H1 (cell line): ENCODE results near the gene NAV3. TPM values are rescaled to one million over a fixed set of nuclear protein-coding genes. Genes with fewer than 3 reads are reported as not detected.

Experiments used
- CTCF ChIA-PET: fragments of 300-600 bp; sonication (Branson Sonifier 250); formaldehyde crosslinking; loops from one replicate; lab custom pipeline; 2021; ENCODE audit not compliant: partially characterized antibody; lab: Charles Lee
- POLR2A ChIA-PET: fragments of 300-600 bp; sonication (Branson Sonifier 250); formaldehyde crosslinking; loops from one replicate; lab custom pipeline; 2021; ENCODE audit warnings: inconsistent platforms; ENCODE audit not compliant: partially characterized antibody; lab: Charles Lee
- DNase-seq, 2 experiments: peaks; one replicate each; pipeline versions ENCODE4 v3.0.0 to v3.0.0-alpha.2; 2010 to 2022; ENCODE audit warnings: low spot score in 2 of 2, low read depth in 1 of 2, mixed read lengths in 1 of 2
- FAIRE-seq: peaks from 2 replicates; lab custom pipeline; 2011; peaks lifted over from hg19 to GRCh38; lab: Jason Lieb, UNC
- H2AFZ ChIP-seq: 2 replicates; pipeline ENCODE4 v1.8.1; 2012; ENCODE audit warnings: low read length, inconsistent platforms
- H2AK5ac ChIP-seq: 2 replicates; pipeline ENCODE4 v1.6.1; 2013; ENCODE audit warnings: low read depth, low read length
- H2BK120ac ChIP-seq: replicated peaks from 2 replicates; pipeline ENCODE3; 2013; ENCODE audit warnings: low read depth, low read length, inconsistent platforms
- H2BK12ac ChIP-seq: 2 replicates; pipeline ENCODE4 v1.6.1; 2013; ENCODE audit warnings: low read depth, low read length
- H2BK15ac ChIP-seq: 2 replicates; pipeline ENCODE4 v1.6.1; 2013; ENCODE audit warnings: low read length
- H2BK20ac ChIP-seq: 2 replicates; pipeline ENCODE4 v1.6.1; 2013; ENCODE audit warnings: low read length
- H2BK5ac ChIP-seq: 2 replicates; pipeline ENCODE4 v1.6.1; 2013; ENCODE audit warnings: low read depth, low read length
- H3K14ac ChIP-seq: 2 replicates; pipeline ENCODE4 v1.6.1; 2013; ENCODE audit warnings: inconsistent platforms; ENCODE audit not compliant: insufficient read length
- H3K18ac ChIP-seq: 2 replicates; pipeline ENCODE4 v1.6.1; 2013; ENCODE audit warnings: low read length; ENCODE audit errors: extremely low read depth
- H3K23ac ChIP-seq: 2 replicates; pipeline ENCODE4 v1.6.1; 2013; ENCODE audit warnings: inconsistent platforms; ENCODE audit not compliant: insufficient read length
- H3K23me2 ChIP-seq: 2 replicates; pipeline ENCODE4 v1.6.1; 2013; ENCODE audit warnings: low read depth, low read length
- H3K27ac ChIP-seq: 2 replicates; pipeline ENCODE4 v1.6.1; 2011; ENCODE audit warnings: low read depth, low read length, inconsistent platforms
- H3K27me3 ChIP-seq, 4 experiments: replicated peaks in 1 of 4; 1 replicate in 1 of 4; 2 replicates in 3 of 4; pipeline versions ENCODE4 v1.6.1 to v1.8.1; 2011 to 2013; ENCODE audit warnings: low read length in 3 of 4, mild to moderate bottlenecking in 3 of 4, inconsistent platforms in 2 of 4, mixed read lengths in 2 of 4, moderate library complexity in 1 of 4; ENCODE audit not compliant: control insufficient read depth in 3 of 4, insufficient read depth in 3 of 4; ENCODE audit errors: extremely low read depth in 1 of 4
- H3K36me3 ChIP-seq, 4 experiments: 2 replicates each; pipeline versions ENCODE4 v1.6.1 to v1.8.1; 2011 to 2013; ENCODE audit warnings: mild to moderate bottlenecking in 4 of 4, low read length in 3 of 4, moderate library complexity in 2 of 4, control low read depth in 1 of 4, inconsistent platforms in 1 of 4; ENCODE audit not compliant: insufficient read depth in 4 of 4, control insufficient read depth in 2 of 4
- H3K4ac ChIP-seq: replicated peaks from 2 replicates; pipeline ENCODE3; 2013; ENCODE audit warnings: low read length, low read depth, mixed read lengths, inconsistent platforms; ENCODE audit not compliant: insufficient read length
- H3K4me1 ChIP-seq, 4 experiments: replicated peaks in 1 of 4; 1 replicate in 1 of 4; 2 replicates in 3 of 4; pipeline versions ENCODE4 v1.6.1 to v1.8.1; 2011 to 2013; ENCODE audit warnings: low read length in 3 of 4, inconsistent platforms in 2 of 4, mixed read lengths in 1 of 4; ENCODE audit not compliant: insufficient read depth in 4 of 4, control insufficient read depth in 3 of 4
- H3K4me2 ChIP-seq, 2 experiments: 2 replicates each; pipeline versions ENCODE4 v1.6.1 to v1.8.1; 2011 to 2013; ENCODE audit warnings: low read depth in 2 of 2, low read length in 2 of 2, control low read depth in 1 of 2, inconsistent platforms in 1 of 2, mild to moderate bottlenecking in 1 of 2; ENCODE audit not compliant: insufficient read depth in 1 of 2
- H3K4me3 ChIP-seq, 4 experiments: fragments of 200-600, 300-600 bp in 1 of 4; sonication (generic), shearing (Covaris generic), sonication (Bioruptor Twin) in 1 of 4; 2 replicates each; pipeline versions ENCODE4 v1.5.1 to v1.8.1; 2011 to 2016; ENCODE audit warnings: low read length in 4 of 4, low read depth in 3 of 4, control low read depth in 2 of 4, inconsistent platforms in 2 of 4, mild to moderate bottlenecking in 2 of 4, mixed read lengths in 1 of 4, moderate library complexity in 1 of 4; ENCODE audit not compliant: insufficient read depth in 2 of 4; ENCODE audit errors: extremely low read depth in 1 of 4
- H3K56ac ChIP-seq: replicated peaks from 2 replicates; pipeline ENCODE3; 2013; ENCODE audit warnings: low read depth, mild to moderate bottlenecking, mixed read lengths, low read length, inconsistent platforms; ENCODE audit not compliant: insufficient read length
- H3K79me1 ChIP-seq: 2 replicates; pipeline ENCODE4 v1.6.1; 2013; ENCODE audit warnings: low read depth, low read length, control low read depth
- H3K79me2 ChIP-seq, 2 experiments: 2 replicates each; pipeline versions ENCODE4 v1.6.1 to v1.8.1; 2012 to 2013; ENCODE audit warnings: low read length in 2 of 2, mild to moderate bottlenecking in 2 of 2, inconsistent platforms in 1 of 2; ENCODE audit not compliant: insufficient read depth in 2 of 2, control insufficient read depth in 1 of 2
- H3K9ac ChIP-seq, 4 experiments: replicated peaks in 1 of 4; 1 replicate in 1 of 4; 2 replicates in 3 of 4; pipeline versions ENCODE4 v1.6.1 to v1.8.1; 2011 to 2013; ENCODE audit warnings: low read depth in 3 of 4, low read length in 3 of 4, control low read depth in 2 of 4, mild to moderate bottlenecking in 2 of 4, moderate library complexity in 2 of 4, inconsistent platforms in 1 of 4; ENCODE audit errors: extremely low read depth in 1 of 4
- H3K9me3 ChIP-seq, 2 experiments: 2 replicates each; pipeline versions ENCODE4 v1.6.1 to v1.8.1; 2012 to 2013; ENCODE audit warnings: mild to moderate bottlenecking in 2 of 2, moderate library complexity in 2 of 2, control low read depth in 1 of 2, inconsistent platforms in 1 of 2, low read depth in 1 of 2, low read length in 1 of 2, mixed read lengths in 1 of 2; ENCODE audit not compliant: insufficient read depth in 2 of 2
- H4K20me1 ChIP-seq, 2 experiments: replicated peaks in 1 of 2; 2 replicates each; pipeline versions ENCODE3 to v1.8.1; 2011 to 2013; ENCODE audit warnings: inconsistent platforms in 2 of 2, low read length in 2 of 2, mild to moderate bottlenecking in 1 of 2; ENCODE audit not compliant: insufficient read depth in 2 of 2, control insufficient read depth in 1 of 2
- H4K5ac ChIP-seq: 2 replicates; pipeline ENCODE4 v1.6.1; 2013; ENCODE audit warnings: low read length, low read depth, mixed read lengths, inconsistent platforms; ENCODE audit not compliant: insufficient read length
- H4K8ac ChIP-seq: 2 replicates; pipeline ENCODE4 v1.8.0; 2013; ENCODE audit warnings: mild to moderate bottlenecking, moderate library complexity, low read length, inconsistent platforms; ENCODE audit not compliant: insufficient read depth; ENCODE audit errors: extremely low read depth
- H4K91ac ChIP-seq: replicated peaks from 2 replicates; pipeline ENCODE3; 2013; ENCODE audit warnings: low read length, mixed read lengths, inconsistent platforms; ENCODE audit not compliant: insufficient read length
- CBX5 ChIP-seq: fragments of 300-800, 300-1000 bp; sonication (generic); IDR thresholded peaks from 2 replicates; pipeline ENCODE4 v1.7.1; 2016; ENCODE audit warnings: antibody characterized with exemption, low read length, low read depth
- CBX8 ChIP-seq: fragments of 300-800, 300-1000 bp; sonication (generic); IDR thresholded peaks from 2 replicates; pipeline ENCODE4 v1.7.1; 2016; ENCODE audit warnings: low read depth, low read length, borderline replicate concordance
- CREB1 ChIP-seq: IDR thresholded peaks from 2 replicates; pipeline ENCODE4 v1.6.1; 2012; ENCODE audit warnings: inconsistent platforms
- EZH2 ChIP-seq: fragments of 200-600 bp; sonication (generic); IDR thresholded peaks from 2 replicates; pipeline ENCODE4 v1.7.1; 2012; ENCODE audit warnings: low read depth, mild to moderate bottlenecking, moderate library complexity, low read length, inconsistent platforms; ENCODE audit not compliant: severe bottlenecking
- RNF2 ChIP-seq: fragments of 200-900, 300-1000 bp; sonication (generic); IDR thresholded peaks from 2 replicates; pipeline ENCODE4 v1.7.1; 2016; ENCODE audit warnings: borderline replicate concordance, low read depth, mild to moderate bottlenecking, antibody characterized with exemption, low read length; ENCODE audit not compliant: poor library complexity, severe bottlenecking; ENCODE audit errors: missing control alignments
- SRF ChIP-seq: IDR thresholded peaks from 2 replicates; pipeline ENCODE4 v1.6.1; 2011; ENCODE audit warnings: mild to moderate bottlenecking, low read depth, low read length, moderate library complexity
- WGBS, 2 experiments: shearing (Covaris generic) in 1 of 2; methylation state at CpG; one replicate each; pipeline versions ENCODE4 v1.1.6 to v1.1.7; 2013 to 2015; ENCODE audit warnings: low lambda C conversion rate in 2 of 2, mixed read lengths in 2 of 2, inconsistent platforms in 1 of 2, low coverage in 1 of 2, missing lambda C conversion rate in 1 of 2; ENCODE audit not compliant: insufficient replicate concordance in 2 of 2, insufficient coverage in 1 of 2, insufficient read length in 1 of 2; ENCODE audit errors: extremely low coverage in 1 of 2, missing lambda C conversion rate in 1 of 2; 5-methylcytosine and 5-hydroxymethylcytosine counted together
- polyA plus RNA-seq, 7 experiments: library from polyadenylated mRNA; depleted of rRNA in 3 of 7; stranded (reverse) in 5 of 7; unstranded in 2 of 7; fragments of >200 nt in 5 of 7; fragments of 200-250 nt in 2 of 7; gene quantifications; 1 replicate in 5 of 7; 2 replicates in 1 of 7; 4 replicates in 1 of 7; pipeline versions ENCODE4 v1.2.1 to v1.2.3, GENCODE V29; 2011 to 2013; ENCODE audit warnings: missing spikeins in 2 of 7, mixed read lengths in 2 of 7
- total RNA-seq: library from RNA; stranded (reverse); fragmentation: NEBNext Ultra II Directional; extraction: Animal tissue kit (Norgen Biotek cat#: 25700); gene quantifications from 2 replicates; pipeline ENCODE4 v1.2.1, GENCODE V29; 2021
- TF ChIP-seq, protein P1 (sequence below): IDR thresholded peaks from 2 replicates; pipeline ENCODE4 v1.6.1; 2012; ENCODE audit warnings: low read length, inconsistent platforms

NAV3 gene
- total and polyA plus RNA-seq, 2 of the 8 experiments (the other 6 are each of a cell fraction or from before 2014, with no cell fraction given): 0.47 to 5.0 TPM

DNA sequence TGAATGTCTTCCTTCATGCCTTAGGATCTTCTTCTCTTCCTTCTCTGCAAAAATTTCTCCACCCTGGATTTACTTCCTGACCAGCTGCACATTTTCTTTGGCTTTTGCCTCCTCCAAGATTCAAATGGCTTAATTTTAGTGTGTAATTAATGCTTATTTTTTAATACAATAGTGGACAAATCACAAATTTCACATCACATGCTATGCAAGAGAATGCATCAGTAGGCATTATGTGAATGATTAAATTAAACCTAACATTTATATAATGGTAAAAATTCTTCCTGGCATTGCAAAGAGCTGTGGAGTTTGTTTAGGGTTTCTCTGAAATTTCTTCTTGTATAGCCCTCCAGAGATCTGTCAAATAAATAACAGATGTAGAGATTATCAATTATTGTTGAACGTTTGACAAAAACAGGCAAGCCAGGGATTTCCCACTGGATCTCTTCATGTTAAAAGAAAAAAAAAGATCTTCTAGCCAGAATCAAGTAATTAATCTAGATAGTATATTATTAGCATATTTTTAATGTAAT lies 84.4 kb downstream of the NAV3 start:
- 89% methylated on average over 1 of the region's 1 CpG; no CpG with 5 or more reads in 1 of the 2 experiments for WGBS, 2 experiments
- Histone ChIP-seq H3K4me1 (no peaks in the 10 kb centered on the region), H2BK20ac (no peak overlapping the region), H3K18ac (no peak overlapping the region), H3K4ac (no peak overlapping the region), H3K4me3 (no peak overlapping the region), H4K91ac (no peak overlapping the region), H3K23ac (no peak overlapping the region), H3K27ac (no peak overlapping the region), H3K79me1 (no peaks in the 10 kb centered on the region), H3K14ac (no peak overlapping the region), H3K23me2 (no peaks in the 10 kb centered on the region), H3K4me2 (no peak overlapping the region), H3K9me3 (no peaks in the 10 kb centered on the region), H2BK120ac (no peak overlapping the region), H2BK5ac (no peak overlapping the region), H3K9ac (no peak overlapping the region), H3K27me3 (no peaks in the 10 kb centered on the region), H2BK12ac (no peak overlapping the region), H2BK15ac (no peak overlapping the region), H2AK5ac (no peak overlapping the region), H4K8ac (no peak overlapping the region), H3K56ac (no peak overlapping the region), H3K36me3 (no peaks in the 10 kb centered on the region), H4K20me1 (no peaks in the 10 kb centered on the region), H4K5ac (no peak overlapping the region), H3K79me2 (no peaks in the 10 kb centered on the region), H2AFZ (no peak overlapping the region)
- TF ChIP-seq EZH2: no peak
- no peak for TF ChIP-seq SRF
- no peak for TF ChIP-seq CREB1
- TF ChIP-seq CBX5: no peak
- no peak for TF ChIP-seq CBX8
- TF ChIP-seq, protein P1, sequence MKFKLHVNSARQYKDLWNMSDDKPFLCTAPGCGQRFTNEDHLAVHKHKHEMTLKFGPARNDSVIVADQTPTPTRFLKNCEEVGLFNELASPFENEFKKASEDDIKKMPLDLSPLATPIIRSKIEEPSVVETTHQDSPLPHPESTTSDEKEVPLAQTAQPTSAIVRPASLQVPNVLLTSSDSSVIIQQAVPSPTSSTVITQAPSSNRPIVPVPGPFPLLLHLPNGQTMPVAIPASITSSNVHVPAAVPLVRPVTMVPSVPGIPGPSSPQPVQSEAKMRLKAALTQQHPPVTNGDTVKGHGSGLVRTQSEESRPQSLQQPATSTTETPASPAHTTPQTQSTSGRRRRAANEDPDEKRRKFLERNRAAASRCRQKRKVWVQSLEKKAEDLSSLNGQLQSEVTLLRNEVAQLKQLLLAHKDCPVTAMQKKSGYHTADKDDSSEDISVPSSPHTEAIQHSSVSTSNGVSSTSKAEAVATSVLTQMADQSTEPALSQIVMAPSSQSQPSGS: no peak
- TF ChIP-seq RNF2: no peak
- POLR2A ChIA-PET: interaction anchor here (0.7 kb wide), 1 partner anchor 227 kb away, joined by 3 read pairs; no protein-coding TSS in a partner anchor
- CTCF ChIA-PET: interaction anchor here (0.7 to 3.6 kb wide), 4 partner anchors 9 to 183 kb away, joined by 3 to 27 read pairs (median 4); no protein-coding TSS in a partner anchor
- DNase-seq: no peak
- FAIRE-seq: no peak
